Measurements from ENCODE around the gene STAC2. TPM values are rescaled to one million over a fixed set of nuclear protein-coding genes. Genes with fewer than 3 reads are reported as not detected.
A peak's percentile ranks its signal among the peaks of the same experiment; 100 is the strongest.

STAC2 gene
- total and polyA plus RNA-seq, 5 donors, result 2.5 to 6.9 (median 3.6) TPM

GRCh38 chr17:39181303-39181702, 44.4 kb downstream of the STAC2 start:
- Histone ChIP-seq H3K27me3 (ENCODE audit: control insufficient read depth, insufficient read depth) (no peaks in the 10 kb centered on the region), H3K4me3 (ENCODE audit: low read length) (no peak overlapping the region), H3K27ac (ENCODE audit: low read length) (no peak overlapping the region), H3K9me3 (ENCODE audit: control insufficient read depth, low read length) (no peaks in the 10 kb centered on the region), H3K4me1 (ENCODE audit: control insufficient read depth, insufficient read depth, low read length) (no peaks in the 10 kb centered on the region)
- DNase-seq, result no peak
- intact Hi-C loops (cut with DNase I), result no loop called here
- WGBS, result 90% methylated on average over 5 of the region's 5 CpGs
- ATAC-seq, result no peak

- Histone ChIP-seq H3K4me1 (ENCODE audit: control insufficient read depth, insufficient read depth, low read length) (no peaks in the 10 kb centered on the region), H3K4me3 (ENCODE audit: low read length) (no peak overlapping the region), H3K9me3 (ENCODE audit: control insufficient read depth, low read length) (no peaks in the 10 kb centered on the region), H3K27me3 (ENCODE audit: control insufficient read depth, insufficient read depth) (no peaks in the 10 kb centered on the region), H3K27ac (ENCODE audit: low read length) (no peak overlapping the region)
- intact Hi-C loops (cut with DNase I), result no loop called here
- DNase-seq (no peak), ATAC-seq (peak in 1 of 2 donors; percentile 46)
- 80% methylated on average over 4 of the region's 4 CpGs for WGBS
Observed at GRCh38 chr17:39178536-39178935, 47.2 kb downstream of the STAC2 start.

GRCh38 chr17:39177256-39177655, 48.5 kb downstream of the STAC2 start:
- H3K27ac ChIP-seq (ENCODE audit: low read length), result no peak overlapping the region

GRCh38 chr17:39175695-39176093, 50.1 kb downstream of the STAC2 start:
- Histone ChIP-seq H3K27me3 (ENCODE audit: control insufficient read depth, insufficient read depth) (no peaks in the 10 kb centered on the region), H3K9me3 (ENCODE audit: control insufficient read depth, low read length) (no peaks in the 10 kb centered on the region), H3K4me3 (ENCODE audit: low read length) (no peak overlapping the region), H3K4me1 (ENCODE audit: control insufficient read depth, insufficient read depth, low read length) (no peaks in the 10 kb centered on the region), H3K27ac (ENCODE audit: low read length) (no peak overlapping the region)
- peak in 1 of 3 donors; percentile 38 for DNase-seq
- no peak for ATAC-seq
- intact Hi-C loops (cut with DNase I), result no loop called here
- WGBS, result 70% methylated on average over 10 of the region's 10 CpGs

More at GRCh38 chr17:39177256-39177655, 48.5 kb downstream of the STAC2 start:
- no peaks in the 10 kb centered on the region for H3K4me1 ChIP-seq (ENCODE audit: control insufficient read depth, insufficient read depth, low read length)
- intact Hi-C loops (cut with DNase I), result no loop called here
- H3K4me3 ChIP-seq (ENCODE audit: low read length), result no peak overlapping the region
- no peaks in the 10 kb centered on the region for H3K9me3 ChIP-seq (ENCODE audit: control insufficient read depth, low read length)
- ATAC-seq, result no peak
- WGBS, result 90% methylated on average over 12 of the region's 12 CpGs
- peak in 2 of 3 donors; percentile 51 to 60 for DNase-seq
- H3K27me3 ChIP-seq (ENCODE audit: control insufficient read depth, insufficient read depth), result no peaks in the 10 kb centered on the region

- intact Hi-C loops (cut with DNase I), result no loop called here
- Histone ChIP-seq H3K4me1 (ENCODE audit: control insufficient read depth, insufficient read depth, low read length) (no peaks in the 10 kb centered on the region), H3K27me3 (ENCODE audit: control insufficient read depth, insufficient read depth) (no peaks in the 10 kb centered on the region), H3K4me3 (ENCODE audit: low read length) (no peak overlapping the region), H3K27ac (ENCODE audit: low read length) (no peak overlapping the region), H3K9me3 (ENCODE audit: control insufficient read depth, low read length) (no peaks in the 10 kb centered on the region)
- peak; percentile 75 to 91 (median 87) for DNase-seq
- ATAC-seq, result peak; percentile 72 to 74
- 49% methylated on average over 35 of the region's 35 CpGs for WGBS
Observed at GRCh38 chr17:39174920-39175694, 50.6 kb downstream of the STAC2 start.

GRCh38 chr17:39173526-39174274, 52.0 kb downstream of the STAC2 start:
- Histone ChIP-seq H3K4me1 (ENCODE audit: control insufficient read depth, insufficient read depth, low read length) (no peaks in the 10 kb centered on the region), H3K27me3 (ENCODE audit: control insufficient read depth, insufficient read depth) (no peaks in the 10 kb centered on the region), H3K4me3 (ENCODE audit: low read length) (no peak overlapping the region), H3K9me3 (ENCODE audit: control insufficient read depth, low read length) (no peaks in the 10 kb centered on the region), H3K27ac (ENCODE audit: low read length) (no peak overlapping the region)
- DNase-seq (peak in 1 of 3 donors; percentile 51), ATAC-seq (peak in 1 of 2 donors; percentile 6)
- WGBS, result 56% methylated on average over 10 of the region's 10 CpGs
- intact Hi-C loops (cut with DNase I), result no loop called here

GRCh38 chr17:39173080-39173479, 52.7 kb downstream of the STAC2 start:
- Histone ChIP-seq H3K4me3 (ENCODE audit: low read length) (no peak overlapping the region), H3K27ac (ENCODE audit: low read length) (no peak overlapping the region), H3K4me1 (ENCODE audit: control insufficient read depth, insufficient read depth, low read length) (no peaks in the 10 kb centered on the region), H3K9me3 (ENCODE audit: control insufficient read depth, low read length) (no peaks in the 10 kb centered on the region), H3K27me3 (ENCODE audit: control insufficient read depth, insufficient read depth) (no peaks in the 10 kb centered on the region)
- ATAC-seq (no peak), DNase-seq (no peak)
- intact Hi-C loops (cut with DNase I), result no loop called here
- WGBS, result 70% methylated on average over 5 of the region's 5 CpGs

GRCh38 chr17:39171933-39172332, 53.8 kb downstream of the STAC2 start:
- Histone ChIP-seq H3K9me3 (ENCODE audit: control insufficient read depth, low read length) (no peaks in the 10 kb centered on the region), H3K27ac (ENCODE audit: low read length) (no peak overlapping the region), H3K4me3 (ENCODE audit: low read length) (no peak overlapping the region), H3K27me3 (ENCODE audit: control insufficient read depth, insufficient read depth) (no peaks in the 10 kb centered on the region), H3K4me1 (ENCODE audit: control insufficient read depth, insufficient read depth, low read length) (no peaks in the 10 kb centered on the region)
- WGBS, result 90% methylated on average over 5 of the region's 5 CpGs
- ATAC-seq, result no peak
- peak in 1 of 3 donors; percentile 5 for DNase-seq
- intact Hi-C loops (cut with DNase I), result no loop called here

GRCh38 chr17:39170558-39170957, 55.2 kb downstream of the STAC2 start:
- ATAC-seq, result no peak
- WGBS, result 76% methylated on average over 6 of the region's 6 CpGs
- Histone ChIP-seq H3K9me3 (ENCODE audit: control insufficient read depth, low read length) (no peaks in the 10 kb centered on the region), H3K27ac (ENCODE audit: low read length) (no peak overlapping the region), H3K27me3 (ENCODE audit: control insufficient read depth, insufficient read depth) (no peaks in the 10 kb centered on the region), H3K4me1 (ENCODE audit: control insufficient read depth, insufficient read depth, low read length) (no peaks in the 10 kb centered on the region), H3K4me3 (ENCODE audit: low read length) (no peak overlapping the region)
- peak in 1 of 3 donors; percentile 22 for DNase-seq
- intact Hi-C loops (cut with DNase I), result no loop called here

GRCh38 chr17:39170109-39170508, 55.6 kb downstream of the STAC2 start:
- WGBS, result 68% methylated on average over 4 of the region's 4 CpGs
- H3K4me3 ChIP-seq (ENCODE audit: low read length), result no peak overlapping the region
- ATAC-seq (no peak), DNase-seq (peak in 1 of 3 donors; percentile 9)
- H3K27ac ChIP-seq (ENCODE audit: low read length), result no peak overlapping the region
- H3K4me1 ChIP-seq (ENCODE audit: control insufficient read depth, insufficient read depth, low read length), result no peaks in the 10 kb centered on the region
- no peaks in the 10 kb centered on the region for H3K27me3 ChIP-seq (ENCODE audit: control insufficient read depth, insufficient read depth)
- H3K9me3 ChIP-seq (ENCODE audit: control insufficient read depth, low read length), result no peaks in the 10 kb centered on the region
- intact Hi-C loops (cut with DNase I), result no loop called here

- H3K4me3 ChIP-seq (ENCODE audit: low read length), result no peak overlapping the region
- WGBS, result 74% methylated on average over 3 of the region's 3 CpGs
- no peaks in the 10 kb centered on the region for H3K27me3 ChIP-seq (ENCODE audit: control insufficient read depth, insufficient read depth)
- no peak overlapping the region for H3K27ac ChIP-seq (ENCODE audit: low read length)
- DNase-seq (no peak), ATAC-seq (no peak)
- intact Hi-C loops (cut with DNase I), result loop anchor here in 1 of 4 donors (10.0 kb wide), 1 partner anchor 65 kb away; no protein-coding TSS in a partner anchor
- no peaks in the 10 kb centered on the region for H3K4me1 ChIP-seq (ENCODE audit: control insufficient read depth, insufficient read depth, low read length)
- no peaks in the 10 kb centered on the region for H3K9me3 ChIP-seq (ENCODE audit: control insufficient read depth, low read length)
Observed at GRCh38 chr17:39169518-39169917, 56.2 kb downstream of the STAC2 start.

Measured in right cardiac atrium (tissue), 5 donors.